Stimulated activated naive B cell treated with anti-CD40 and anti-IgM and Interleukin-4, amounts not matched to agents 10 μg/mL and 1 μg/mL and 100 μg/mL, for 72 hours (primary cell): ENCODE measurements around the gene ADAMTS7.
"Not testable (repeated sequence)": the region's sequence is repeated elsewhere in the genome, so short reads cannot be mapped to it uniquely, and the experiment has no call there.

Experiments
- ATAC-seq, 2 donors: fragments of 150-1000 bp; cut with Tn5 transposase; replicated peaks; 2 replicates each; pipeline ENCODE4 v1.10.0; 2021; ENCODE audit warnings: moderate library complexity in 1 of 2
- DNase-seq: peaks from one replicate; pipeline ENCODE4 v3.0.0; 2021
- H3K27ac Mint-ChIP-seq: one replicate; pipeline ENCODE4 v1.8.0; 2022; ENCODE audit warnings: mild to moderate bottlenecking, mixed read lengths
- H3K27me3 Mint-ChIP-seq, 2 donors: one replicate each; pipeline ENCODE4 v1.8.0; 2022; ENCODE audit warnings: mixed read lengths in 2 of 2
- H3K36me3 Mint-ChIP-seq, 2 donors: one replicate each; pipeline ENCODE4 v1.8.0; 2022; ENCODE audit warnings: mixed read lengths in 2 of 2, mild to moderate bottlenecking in 1 of 2
- H3K4me1 Mint-ChIP-seq, 2 donors: one replicate each; pipeline ENCODE4 v1.8.0; 2022; ENCODE audit warnings: mixed read lengths in 2 of 2, mild to moderate bottlenecking in 1 of 2
- H3K4me3 Mint-ChIP-seq, 2 donors: one replicate each; pipeline ENCODE4 v1.8.0; 2022; ENCODE audit warnings: mild to moderate bottlenecking in 2 of 2, mixed read lengths in 2 of 2, moderate library complexity in 1 of 2
- H3K9me3 Mint-ChIP-seq, 2 donors: one replicate each; pipeline ENCODE4 v1.8.0; 2022; ENCODE audit warnings: mixed read lengths in 2 of 2, mild to moderate bottlenecking in 1 of 2

Gene ADAMTS7

GRCh38 chr15:78804391-78804792 is 6.9 kb downstream of the ADAMTS7 start:
- no peaks in the 10 kb centered on the region for H3K36me3 Mint-ChIP-seq
- ATAC-seq (no peak), DNase-seq (no peak)
- H3K27ac Mint-ChIP-seq = no peak overlapping the region
- no peak overlapping the region for H3K4me3 Mint-ChIP-seq
- H3K4me1 Mint-ChIP-seq = no peaks in the 10 kb centered on the region
- H3K27me3 Mint-ChIP-seq = no peaks in the 10 kb centered on the region
- H3K9me3 Mint-ChIP-seq = peaks cover 0 to 2% of the 10 kb centered on the region in 2 donors

GRCh38 chr15:78800806-78801205 is 10.5 kb downstream of the ADAMTS7 start:
- Mint-ChIP-seq H3K4me1 (peaks cover 3 to 6% of the 10 kb centered on the region in 2 donors), H3K4me3 (no peak overlapping the region), H3K36me3 (peaks cover 0 to 1% of the 10 kb centered on the region in 2 donors), H3K27me3 (no peaks in the 10 kb centered on the region), H3K27ac (no peak overlapping the region), H3K9me3 (no peaks in the 10 kb centered on the region)
- no peak for DNase-seq
- no peak for ATAC-seq

- ATAC-seq = no peak
- Mint-ChIP-seq H3K27ac (no peak overlapping the region), H3K4me1 (peaks cover 3 to 6% of the 10 kb centered on the region in 2 donors), H3K4me3 (no peak overlapping the region), H3K9me3 (no peaks in the 10 kb centered on the region), H3K36me3 (peaks cover 0 to 1% of the 10 kb centered on the region in 2 donors), H3K27me3 (no peaks in the 10 kb centered on the region)
- no peak for DNase-seq
Observed at GRCh38 chr15:78800189-78800588, 11.1 kb downstream of the ADAMTS7 start.

- H3K9me3 Mint-ChIP-seq, ATAC-seq: not testable (repeated sequence)
Observed at GRCh38 chr15:78799102-78799501, 12.2 kb downstream of the ADAMTS7 start.

DNA sequence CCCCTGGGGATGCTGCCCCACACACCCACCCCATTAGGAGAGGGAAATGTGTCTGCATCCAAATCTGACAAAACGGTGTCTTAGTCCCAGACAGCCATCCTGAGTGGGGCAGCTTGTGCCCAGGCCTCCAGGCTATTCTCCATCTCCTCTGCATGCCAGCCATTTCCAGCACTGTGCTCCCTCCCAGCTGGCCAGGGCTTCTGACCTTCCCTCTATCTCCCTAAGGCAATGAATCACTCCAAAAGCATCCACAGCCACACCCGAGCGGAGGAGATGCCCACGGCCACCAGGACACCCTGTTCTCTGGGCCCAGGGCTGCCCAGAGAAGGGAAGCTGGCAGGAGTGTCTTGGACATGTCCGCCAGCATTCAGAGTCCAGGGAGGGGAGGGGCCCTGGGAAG is 12.9 kb downstream of the ADAMTS7 start:
- not testable (repeated sequence) for H3K27ac Mint-ChIP-seq, H3K36me3 Mint-ChIP-seq, H3K27me3 Mint-ChIP-seq, H3K4me1 Mint-ChIP-seq, H3K4me3 Mint-ChIP-seq, H3K9me3 Mint-ChIP-seq, DNase-seq
- ATAC-seq = peak in 1 of 2 donors; percentile 18

More at GRCh38 chr15:78799102-78799501, 12.2 kb downstream of the ADAMTS7 start:
- DNase-seq, H3K27ac Mint-ChIP-seq, H3K4me1 Mint-ChIP-seq, H3K27me3 Mint-ChIP-seq, H3K4me3 Mint-ChIP-seq, H3K36me3 Mint-ChIP-seq: not testable (repeated sequence)

DNA sequence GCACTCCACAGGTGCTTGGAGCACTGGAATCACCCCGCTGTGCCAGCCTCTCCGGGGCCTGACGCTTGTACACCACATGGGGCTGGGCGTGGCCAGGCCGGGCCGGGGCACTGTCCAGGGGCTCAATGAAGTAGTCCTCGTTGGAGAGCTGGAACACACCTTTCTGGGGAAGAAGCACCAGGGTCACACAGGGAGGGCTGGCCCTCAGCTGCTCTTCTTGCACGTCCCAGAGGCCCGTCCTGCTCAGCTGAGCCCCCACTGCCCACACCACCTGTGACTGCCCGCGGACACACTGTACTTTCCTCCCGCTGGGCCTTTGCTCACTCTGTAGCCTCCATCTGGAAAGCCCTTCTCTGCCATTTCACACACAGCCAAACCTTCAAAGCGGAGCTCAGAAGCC is 13.3 kb downstream of the ADAMTS7 start:
- Mint-ChIP-seq H3K36me3 (peaks cover 0 to 1% of the 10 kb centered on the region in 2 donors), H3K4me3 (no peak overlapping the region), H3K4me1 (peaks cover 3 to 6% of the 10 kb centered on the region in 2 donors), H3K27me3 (no peaks in the 10 kb centered on the region), H3K27ac (no peak overlapping the region), H3K9me3 (no peaks in the 10 kb centered on the region)
- DNase-seq (no peak), ATAC-seq (no peak)

DNA sequence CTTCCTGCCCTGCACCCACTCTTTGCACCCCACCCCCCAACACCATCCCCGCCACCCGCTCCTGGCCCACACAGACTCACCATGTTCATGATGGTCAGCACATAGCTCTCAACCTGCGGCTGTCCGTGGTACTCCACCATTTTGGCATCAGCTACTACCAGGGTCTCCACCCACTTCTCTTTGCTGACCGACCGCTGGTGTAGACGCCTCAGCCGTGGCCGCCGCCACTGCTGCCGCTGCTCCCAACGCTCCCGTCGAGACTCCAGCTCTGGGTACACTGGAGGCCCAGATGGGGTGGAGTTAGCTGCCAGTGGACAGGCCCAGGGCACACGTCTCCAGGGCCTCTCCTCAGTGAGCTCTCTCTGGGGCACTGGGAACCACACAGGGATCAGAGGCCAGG is 14.8 kb downstream of the ADAMTS7 start:
- Mint-ChIP-seq H3K36me3 (peaks cover 0 to 1% of the 10 kb centered on the region in 2 donors), H3K27ac (no peak overlapping the region), H3K27me3 (no peaks in the 10 kb centered on the region), H3K4me1 (peaks cover 3 to 6% of the 10 kb centered on the region in 2 donors), H3K9me3 (no peaks in the 10 kb centered on the region), H3K4me3 (no peak overlapping the region)
- DNase-seq = no peak
- no peak for ATAC-seq

- H3K4me1 Mint-ChIP-seq = peaks cover 4 to 10% of the 10 kb centered on the region in 2 donors
- H3K27ac Mint-ChIP-seq = no peak overlapping the region
- H3K4me3 Mint-ChIP-seq = no peak overlapping the region
- no peaks in the 10 kb centered on the region for H3K9me3 Mint-ChIP-seq
- no peaks in the 10 kb centered on the region for H3K27me3 Mint-ChIP-seq
- ATAC-seq = no peak
- peaks cover 0 to 2% of the 10 kb centered on the region in 2 donors for H3K36me3 Mint-ChIP-seq
- DNase-seq = no peak
Observed at GRCh38 chr15:78795043-78795442, 16.2 kb downstream of the ADAMTS7 start.

- not testable (repeated sequence) for H3K9me3 Mint-ChIP-seq, ATAC-seq, DNase-seq, H3K4me3 Mint-ChIP-seq, H3K27me3 Mint-ChIP-seq, H3K27ac Mint-ChIP-seq, H3K36me3 Mint-ChIP-seq
- peaks cover 6 to 13% of the 10 kb centered on the region in 2 donors for H3K4me1 Mint-ChIP-seq
Observed at GRCh38 chr15:78794446-78794845, 16.8 kb downstream of the ADAMTS7 start.

- Mint-ChIP-seq H3K4me1 (peaks cover 6 to 10% of the 10 kb centered on the region in 2 donors), H3K4me3 (no peak overlapping the region), H3K9me3 (no peaks in the 10 kb centered on the region), H3K27ac (no peak overlapping the region), H3K27me3 (no peaks in the 10 kb centered on the region), H3K36me3 (peaks cover 0 to 6% of the 10 kb centered on the region in 2 donors)
- ATAC-seq (no peak), DNase-seq (no peak)
Observed at GRCh38 chr15:78791357-78791756, 19.9 kb downstream of the ADAMTS7 start.

DNA sequence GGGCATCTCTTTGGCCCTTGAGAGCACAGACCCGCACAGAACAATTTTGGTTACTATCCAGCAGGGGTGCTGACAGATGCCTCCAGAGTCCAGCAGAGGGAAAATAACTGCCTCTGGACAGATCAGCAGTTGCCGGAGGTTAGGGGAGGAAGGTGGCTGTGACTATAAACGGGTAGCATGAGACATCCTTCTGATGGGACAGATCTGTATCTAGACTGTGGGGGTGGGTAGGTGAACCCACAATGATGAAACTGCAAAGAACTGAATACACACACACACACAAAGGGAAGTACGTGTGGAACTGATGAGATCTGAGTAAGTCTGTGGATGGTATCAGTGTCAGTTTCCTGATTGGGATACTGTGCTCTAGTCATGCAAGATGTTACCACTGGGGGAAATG is 21.2 kb downstream of the ADAMTS7 start:
- DNase-seq (no peak), ATAC-seq (peak; percentile 34 to 48)
- peaks cover 6 to 10% of the 10 kb centered on the region in 2 donors for H3K4me1 Mint-ChIP-seq
- no peak overlapping the region for H3K27ac Mint-ChIP-seq
- no peaks in the 10 kb centered on the region for H3K27me3 Mint-ChIP-seq
- H3K9me3 Mint-ChIP-seq = peaks cover 0 to under 1% of the 10 kb centered on the region in 2 donors
- no peak overlapping the region for H3K4me3 Mint-ChIP-seq
- H3K36me3 Mint-ChIP-seq = peaks cover under 1 to 9% of the 10 kb centered on the region in 2 donors

DNA sequence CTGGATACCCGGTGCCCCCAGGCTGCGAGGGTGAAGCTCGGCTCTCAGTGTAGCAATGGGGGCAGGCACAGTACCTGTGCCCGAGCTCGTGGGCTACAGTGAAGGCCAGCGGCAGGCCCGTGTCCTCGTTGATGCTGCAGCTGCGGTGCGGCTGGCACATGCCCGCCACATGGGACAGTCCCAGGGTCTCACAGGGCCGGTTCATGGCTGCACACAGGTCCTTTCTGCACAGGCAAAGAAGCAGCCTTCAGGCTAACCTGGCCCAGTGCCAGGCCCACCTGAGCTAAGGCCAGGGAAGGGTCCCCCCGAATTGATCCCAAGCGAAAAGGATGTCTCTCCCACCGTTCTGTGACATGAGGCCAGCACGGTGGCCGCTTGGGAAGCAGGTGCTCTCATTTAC is 21.6 kb downstream of the ADAMTS7 start:
- peaks cover 4% of the 10 kb centered on the region in 2 donors for H3K9me3 Mint-ChIP-seq
- DNase-seq (no peak), ATAC-seq (no peak)
- no peak overlapping the region for H3K4me3 Mint-ChIP-seq
- no peak overlapping the region for H3K27ac Mint-ChIP-seq
- H3K27me3 Mint-ChIP-seq = no peaks in the 10 kb centered on the region
- peaks cover 6 to 10% of the 10 kb centered on the region in 2 donors for H3K4me1 Mint-ChIP-seq
- peaks cover 4 to 13% of the 10 kb centered on the region in 2 donors for H3K36me3 Mint-ChIP-seq

- Mint-ChIP-seq H3K27me3 (no peaks in the 10 kb centered on the region), H3K27ac (no peak overlapping the region), H3K4me1 (peaks cover 6 to 10% of the 10 kb centered on the region in 2 donors), H3K4me3 (no peak overlapping the region), H3K36me3 (peaks cover 7 to 13% of the 10 kb centered on the region in 2 donors), H3K9me3 (peaks cover 4 to 5% of the 10 kb centered on the region in 2 donors)
- ATAC-seq (no peak), DNase-seq (no peak)
Observed at GRCh38 chr15:78788016-78788660, 23.1 kb downstream of the ADAMTS7 start.

DNA sequence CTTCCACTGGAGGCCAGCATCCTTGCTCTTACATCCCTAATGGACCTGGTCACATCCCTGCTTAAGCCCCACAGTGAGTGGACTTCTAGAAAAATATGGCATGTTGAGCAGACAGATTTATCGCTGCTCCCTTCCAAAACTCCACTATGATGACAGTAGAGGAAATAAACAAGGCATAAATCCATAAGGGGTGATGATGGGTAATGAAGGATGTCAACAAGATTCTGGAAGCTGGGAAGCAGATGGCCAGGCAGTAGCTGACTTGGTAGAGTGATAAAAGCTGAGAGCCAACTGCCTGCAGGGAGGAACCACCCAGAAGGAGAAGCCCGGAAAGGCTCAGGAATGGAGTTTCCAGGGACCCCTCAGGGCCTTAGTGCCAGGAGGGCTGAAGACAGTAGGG is 28.9 kb downstream of the ADAMTS7 start:
- Mint-ChIP-seq H3K36me3 (peaks cover 7 to 10% of the 10 kb centered on the region in 2 donors), H3K27me3 (peaks cover 0 to 12% of the 10 kb centered on the region in 2 donors), H3K4me1 (peaks cover 4 to 10% of the 10 kb centered on the region in 2 donors)
- H3K9me3 Mint-ChIP-seq, ATAC-seq, H3K4me3 Mint-ChIP-seq, H3K27ac Mint-ChIP-seq, DNase-seq: not testable (repeated sequence)

DNA sequence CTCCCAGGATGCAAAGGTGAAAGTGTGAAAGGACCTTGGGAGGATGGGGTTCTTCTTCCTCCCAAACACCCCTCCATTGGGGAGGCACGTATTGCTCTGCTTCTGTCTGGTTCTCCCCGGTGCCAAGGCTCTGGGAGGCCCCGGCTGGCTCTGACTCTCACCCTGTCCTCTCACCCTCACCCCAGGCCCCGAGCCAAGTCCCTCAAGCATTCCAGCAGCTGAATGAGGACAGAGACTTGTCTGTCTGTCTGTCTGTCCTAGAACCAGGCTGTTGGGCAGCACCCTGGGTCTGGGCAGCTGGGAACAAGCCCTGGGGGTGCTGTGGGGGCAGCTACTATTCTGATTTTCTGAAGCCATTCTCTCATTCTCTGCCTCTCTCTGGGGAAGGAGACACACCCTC is 29.9 kb downstream of the ADAMTS7 start:
- not testable (repeated sequence) for H3K4me1 Mint-ChIP-seq, H3K9me3 Mint-ChIP-seq, H3K4me3 Mint-ChIP-seq, DNase-seq, ATAC-seq, H3K27ac Mint-ChIP-seq
- H3K27me3 Mint-ChIP-seq = peaks cover 0 to 12% of the 10 kb centered on the region in 2 donors
- H3K36me3 Mint-ChIP-seq = peaks cover 7 to 10% of the 10 kb centered on the region in 2 donors
